Measurements from ENCODE around the gene ZMIZ1.

DNA sequence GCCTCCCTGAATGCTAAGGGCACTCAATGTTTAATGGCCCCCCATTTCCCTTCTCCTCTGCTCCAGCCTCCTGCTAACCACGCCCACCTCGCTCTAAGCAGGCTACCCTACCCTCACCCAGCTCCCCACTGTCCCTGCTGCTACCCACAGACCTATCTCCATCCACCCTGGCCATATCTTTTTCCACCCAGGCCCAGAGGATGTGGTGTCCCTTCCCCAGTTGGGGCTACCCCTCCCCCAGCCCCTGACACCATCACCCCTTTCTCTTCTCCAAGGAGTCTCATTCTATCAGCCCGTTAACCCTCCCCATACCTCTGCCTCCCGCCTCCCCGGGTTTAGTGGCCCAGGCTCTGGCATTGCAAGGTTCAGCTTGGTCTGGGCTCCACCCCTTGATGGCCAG, 249.6 kb downstream of the ZMIZ1 start:
- TF ChIP-seq CTCF (conservative IDR thresholded peaks at IDR 0.05 in 1 of 2, IDR thresholded peaks at IDR 0.05 in 1 of 2; ENCODE audit: low read depth in 1 of 2, low read length in 2 of 2) (no peak), EZH2 (IDR thresholded peaks at IDR 0.05; ENCODE audit: low read length, missing control alignments) (no peak)

All from fibroblast of lung (primary cell).